ENCODE results near the gene TSPO2. TPM values are rescaled to one million over a fixed set of nuclear protein-coding genes. Genes with fewer than 3 reads are reported as not detected.

Gene TSPO2
- total RNA-seq, 1 experiment from 2014 or later: not detected

DNA sequence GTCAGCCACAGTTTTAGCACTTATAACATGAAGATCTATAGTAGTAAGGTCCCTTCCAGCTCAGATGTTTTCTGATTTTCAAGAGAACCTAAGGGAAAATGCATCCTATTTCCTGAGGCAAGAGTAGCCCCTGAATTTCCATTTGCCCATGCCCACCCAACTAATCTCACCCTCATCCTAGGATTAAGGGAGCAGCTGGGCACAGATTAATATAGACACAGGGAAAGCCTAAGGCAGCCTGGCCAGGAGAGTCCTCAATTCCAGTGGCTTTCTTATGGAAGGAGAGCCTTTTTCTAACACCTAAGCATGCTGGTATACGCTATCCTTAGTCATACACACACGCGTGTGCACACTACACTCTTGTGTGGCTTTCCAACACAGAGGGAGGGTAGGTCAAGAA lies 12.2 kb downstream of the TSPO2 start:
- POLR2A ChIA-PET (ENCODE audit: unreplicated experiment): interaction anchor here (0.5 kb wide), 1 partner anchor 116 kb away, joined by 3 read pairs; no protein-coding TSS in a partner anchor
- no TSS peak for BruUV-seq (replicated peaks)
- intact Hi-C loops (cut with micrococcal nuclease; ENCODE audit: unreplicated experiment): no loop called here
- no peaks in the 10 kb centered on the region for H3K4me1 ChIP-seq (replicated peaks; ENCODE audit: insufficient read depth)
- no peaks in the 10 kb centered on the region for H3K36me3 ChIP-seq (ENCODE audit: low read depth)
- no peak overlapping the region for H3K4me2 ChIP-seq
- H3K79me2 ChIP-seq (ENCODE audit: low read depth): no peaks in the 10 kb centered on the region
- H4K20me1 ChIP-seq (ENCODE audit: insufficient read depth): no peaks in the 10 kb centered on the region
- H3K9me3 ChIP-seq (ENCODE audit: insufficient read depth, low read depth): no peaks in the 10 kb centered on the region
- no peak overlapping the region for H2AFZ ChIP-seq
- H3F3A ChIP-seq (ENCODE audit: insufficient read depth, low read depth): no peaks in the 10 kb centered on the region
- H3K9me2 ChIP-seq (ENCODE audit: insufficient read depth): no peaks in the 10 kb centered on the region
- H3K27ac ChIP-seq: no peak overlapping the region
- no peak overlapping the region for H3K4me3 ChIP-seq
- TF ChIP-seq, protein P1, sequence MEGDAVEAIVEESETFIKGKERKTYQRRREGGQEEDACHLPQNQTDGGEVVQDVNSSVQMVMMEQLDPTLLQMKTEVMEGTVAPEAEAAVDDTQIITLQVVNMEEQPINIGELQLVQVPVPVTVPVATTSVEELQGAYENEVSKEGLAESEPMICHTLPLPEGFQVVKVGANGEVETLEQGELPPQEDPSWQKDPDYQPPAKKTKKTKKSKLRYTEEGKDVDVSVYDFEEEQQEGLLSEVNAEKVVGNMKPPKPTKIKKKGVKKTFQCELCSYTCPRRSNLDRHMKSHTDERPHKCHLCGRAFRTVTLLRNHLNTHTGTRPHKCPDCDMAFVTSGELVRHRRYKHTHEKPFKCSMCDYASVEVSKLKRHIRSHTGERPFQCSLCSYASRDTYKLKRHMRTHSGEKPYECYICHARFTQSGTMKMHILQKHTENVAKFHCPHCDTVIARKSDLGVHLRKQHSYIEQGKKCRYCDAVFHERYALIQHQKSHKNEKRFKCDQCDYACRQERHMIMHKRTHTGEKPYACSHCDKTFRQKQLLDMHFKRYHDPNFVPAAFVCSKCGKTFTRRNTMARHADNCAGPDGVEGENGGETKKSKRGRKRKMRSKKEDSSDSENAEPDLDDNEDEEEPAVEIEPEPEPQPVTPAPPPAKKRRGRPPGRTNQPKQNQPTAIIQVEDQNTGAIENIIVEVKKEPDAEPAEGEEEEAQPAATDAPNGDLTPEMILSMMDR (conservative IDR thresholded peaks at IDR 0.05): no peak
- TF ChIP-seq EZH2 (IDR thresholded peaks at IDR 0.05; ENCODE audit: low read depth): no peak
- no peak for DNase-seq
- CTCF ChIA-PET: no interaction called here
- no peaks in the 10 kb centered on the region for H3K27me3 ChIP-seq (ENCODE audit: insufficient read depth, low read depth)

DNA sequence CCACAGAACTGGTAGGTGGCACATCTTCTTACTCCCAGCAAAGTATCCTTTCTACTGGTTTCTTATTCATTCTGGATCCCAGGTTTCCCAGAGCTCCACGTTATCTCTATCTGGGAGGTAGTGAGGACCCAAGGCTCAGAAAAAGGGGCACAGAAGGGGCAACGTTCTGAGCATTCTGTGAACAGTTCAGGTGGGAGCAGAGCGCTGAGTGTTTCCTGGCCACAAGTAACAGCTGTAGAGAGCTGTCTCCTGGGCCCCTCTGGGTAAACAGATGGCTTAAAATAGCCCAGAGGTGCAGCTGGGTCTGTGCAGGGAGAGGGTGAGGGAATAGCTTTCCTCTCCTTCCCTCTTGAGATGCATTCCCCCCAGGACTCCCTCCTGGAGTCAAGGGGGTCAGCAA lies 12.9 kb downstream of the TSPO2 start:
- Histone ChIP-seq H3K36me3 (ENCODE audit: low read depth) (no peaks in the 10 kb centered on the region), H3K4me1 (replicated peaks; ENCODE audit: insufficient read depth) (no peaks in the 10 kb centered on the region), H3K4me3 (no peak overlapping the region), H3K4me2 (no peak overlapping the region), H3F3A (ENCODE audit: insufficient read depth, low read depth) (no peaks in the 10 kb centered on the region), H2AFZ (no peak overlapping the region), H3K27me3 (ENCODE audit: insufficient read depth, low read depth) (no peaks in the 10 kb centered on the region), H3K27ac (no peak overlapping the region), H3K79me2 (ENCODE audit: low read depth) (no peaks in the 10 kb centered on the region), H3K9me2 (ENCODE audit: insufficient read depth) (no peaks in the 10 kb centered on the region), H3K9me3 (ENCODE audit: insufficient read depth, low read depth) (no peaks in the 10 kb centered on the region), H4K20me1 (ENCODE audit: insufficient read depth) (no peaks in the 10 kb centered on the region)
- BruUV-seq (replicated peaks): no TSS peak
- CTCF ChIA-PET: no interaction called here
- intact Hi-C loops (cut with micrococcal nuclease; ENCODE audit: unreplicated experiment): no loop called here
- no peak for DNase-seq
- no peak for TF ChIP-seq EZH2 (IDR thresholded peaks at IDR 0.05; ENCODE audit: low read depth)
- TF ChIP-seq, protein P1 (conservative IDR thresholded peaks at IDR 0.05): no peak
- POLR2A ChIA-PET (ENCODE audit: unreplicated experiment): no interaction called here

DNA sequence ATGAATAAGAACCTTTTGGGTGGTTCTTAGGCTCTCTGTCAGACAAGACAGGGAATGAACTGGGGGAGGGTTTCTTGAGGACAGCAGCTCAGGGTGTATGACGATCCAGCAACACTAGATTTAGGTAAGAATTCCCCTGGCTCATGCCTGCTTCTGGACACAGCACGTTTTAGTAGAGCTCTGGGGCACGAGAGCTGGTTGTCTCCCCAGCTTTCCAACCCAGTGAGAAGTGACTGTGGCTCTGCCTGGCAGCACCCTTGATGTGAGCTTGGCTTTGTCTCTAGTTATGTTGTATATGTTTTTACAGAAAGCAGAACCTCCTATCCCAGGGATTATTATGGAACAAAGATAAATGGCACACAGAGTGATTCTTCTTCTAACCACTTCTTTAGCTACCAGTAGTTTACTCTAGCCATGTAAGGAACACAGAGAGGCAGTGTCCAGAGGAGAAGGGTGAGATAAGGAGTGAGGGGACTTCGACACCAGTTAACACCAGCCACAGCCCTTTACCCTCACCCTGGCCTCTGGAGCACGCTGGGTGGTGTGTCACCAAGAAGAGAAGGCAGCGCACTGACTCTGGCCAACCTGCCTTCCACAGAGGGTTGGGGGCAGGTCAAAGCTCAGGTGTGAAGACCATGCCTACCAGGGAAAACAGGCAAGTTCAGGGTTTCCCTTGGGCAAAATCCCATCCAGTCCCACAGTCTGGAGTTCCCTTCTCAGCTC lies 14.7 kb downstream of the TSPO2 start:
- CTCF ChIA-PET: interaction anchor here (1.4 kb wide), 1 partner anchor 18 kb away, joined by 3 read pairs; the partner anchor contains the start of gene UNC5CL
- no peak overlapping the region for H3K4me2 ChIP-seq
- H3K27ac ChIP-seq: no peak overlapping the region

More for the DNA sequence above, 14.7 kb downstream of the TSPO2 start:
- POLR2A ChIA-PET (ENCODE audit: unreplicated experiment): no interaction called here
- Histone ChIP-seq H3K9me3 (ENCODE audit: insufficient read depth, low read depth) (no peaks in the 10 kb centered on the region), H3K9me2 (ENCODE audit: insufficient read depth) (no peaks in the 10 kb centered on the region), H3K79me2 (ENCODE audit: low read depth) (no peaks in the 10 kb centered on the region), H4K20me1 (ENCODE audit: insufficient read depth) (no peaks in the 10 kb centered on the region), H3K4me3 (no peak overlapping the region), H3K27me3 (ENCODE audit: insufficient read depth, low read depth) (no peaks in the 10 kb centered on the region), H3F3A (ENCODE audit: insufficient read depth, low read depth) (no peaks in the 10 kb centered on the region), H3K36me3 (ENCODE audit: low read depth) (no peaks in the 10 kb centered on the region), H3K4me1 (replicated peaks; ENCODE audit: insufficient read depth) (no peaks in the 10 kb centered on the region), H2AFZ (no peak overlapping the region)
- TF ChIP-seq, protein P1 (conservative IDR thresholded peaks at IDR 0.05): no peak
- no peak for TF ChIP-seq EZH2 (IDR thresholded peaks at IDR 0.05; ENCODE audit: low read depth)
- no peak for DNase-seq
- intact Hi-C loops (cut with micrococcal nuclease; ENCODE audit: unreplicated experiment): no loop called here
- BruUV-seq (replicated peaks): no TSS peak

All from PC-9 (cell line).